K562 (cell line): ENCODE data around the gene TP53BP2. TPM values are rescaled to one million over a fixed set of nuclear protein-coding genes. Genes with fewer than 3 reads are reported as not detected.
A peak's percentile ranks its signal among the peaks of the same experiment; 100 is the strongest.

ENCODE experiments used
- ADNP ChIP-seq: fragments of 200-800 bp; sonication (Bioruptor generic); IDR thresholded peaks from 2 replicates; pipeline ENCODE4 v1.6.1; 2016; ENCODE audit warnings: missing genetic modification characterization, missing compliant biosample characterization
- ARID3A ChIP-seq: IDR thresholded peaks from 2 replicates; pipeline ENCODE4 v1.6.1; 2012; ENCODE audit warnings: low read depth, low read length, improper control_type of control experiment, borderline replicate concordance
- BCL6 ChIP-seq: fragments of 250-450 bp; sonication (Bioruptor Pico); IDR thresholded peaks from 2 replicates; pipeline ENCODE4 v1.4.0; 2020
- BRF1 ChIP-seq: IDR thresholded peaks from 3 replicates; pipeline ENCODE4 v1.6.1; 2011; ENCODE audit warnings: borderline replicate concordance, mild to moderate bottlenecking; ENCODE audit not compliant: insufficient read length; ENCODE audit errors: extremely low read depth
- CBX5 ChIP-seq: IDR thresholded peaks from 2 replicates; pipeline ENCODE4 v1.6.1; 2014; ENCODE audit warnings: low read depth, borderline replicate concordance
- CEBPB ChIP-seq: fragments of 450-650 bp; IDR thresholded peaks from 2 replicates; pipeline ENCODE4 v1.6.1; 2016; ENCODE audit warnings: missing genetic modification characterization, missing compliant biosample characterization
- CEBPG ChIP-seq, 3 experiments: fragments of 200-800 bp in 1 of 3; sonication (Bioruptor generic) in 1 of 3; sonication (generic) in 1 of 3; formaldehyde crosslinking in 1 of 3; IDR thresholded peaks in 2 of 3; conservative IDR thresholded peaks in 1 of 3; 2 replicates each; pipeline versions ENCODE4 v1.6.1 to v1.8.0; 2016 to 2022; ENCODE audit warnings: missing compliant biosample characterization in 2 of 3, missing genetic modification characterization in 2 of 3, mild to moderate bottlenecking in 1 of 3, missing genetic modification reagents in 1 of 3
- DPF2 ChIP-seq: fragments of 450-650 bp; IDR thresholded peaks from 2 replicates; pipeline ENCODE4 v1.6.1; 2016
- EZH2 ChIP-seq: IDR thresholded peaks from 2 replicates; pipeline ENCODE4 v1.6.1; 2012; ENCODE audit warnings: low read depth, mild to moderate bottlenecking, inconsistent platforms, low read length, borderline replicate concordance
- GATA2 ChIP-seq: sonication (generic); formaldehyde crosslinking; IDR thresholded peaks from 2 replicates; pipeline ENCODE4 v1.4.0; 2020; ENCODE audit warnings: mild to moderate bottlenecking, missing genetic modification reagents
- GATAD2A ChIP-seq: fragments of 450-650 bp; IDR thresholded peaks from 2 replicates; pipeline ENCODE4 v1.6.1; 2017
- ILF3 ChIP-seq: fragments of 450-650 bp; IDR thresholded peaks from 2 replicates; pipeline ENCODE4 v1.6.1; 2018; ENCODE audit warnings: antibody characterized with exemption, mild to moderate bottlenecking, moderate library complexity, borderline replicate concordance
- KDM1A ChIP-seq, 2 experiments: fragments of 450-650 bp; IDR thresholded peaks; 2 replicates each; pipeline ENCODE4 v1.6.1; 2016; ENCODE audit warnings: mild to moderate bottlenecking in 2 of 2
- KLF6 ChIP-seq: fragments of 250-450 bp; sonication (Bioruptor Pico); IDR thresholded peaks from 2 replicates; pipeline ENCODE4 v1.4.0; 2020; ENCODE audit warnings: mild to moderate bottlenecking, moderate library complexity, borderline replicate concordance
- MCM7 ChIP-seq, 2 experiments: fragments of 450-650 bp; IDR thresholded peaks; 2 replicates each; pipeline ENCODE4 v1.6.1; 2016 to 2018
- MEIS2 ChIP-seq: fragments of 450-650 bp; IDR thresholded peaks from 2 replicates; pipeline ENCODE4 v1.6.1; 2014; ENCODE audit warnings: mild to moderate bottlenecking; ENCODE audit not compliant: partially characterized antibody
- SIN3A ChIP-seq, 2 experiments: fragments of 150-350 bp in 1 of 2; IDR thresholded peaks; 2 replicates each; pipeline ENCODE4 v1.6.1; 2011 to 2016; ENCODE audit warnings: borderline replicate concordance in 2 of 2, low read depth in 2 of 2, low read length in 2 of 2, mild to moderate bottlenecking in 2 of 2, moderate library complexity in 2 of 2; ENCODE audit not compliant: control insufficient read depth in 1 of 2
- TBL1XR1 ChIP-seq, 2 experiments: IDR thresholded peaks; 2 replicates each; pipeline ENCODE4 v1.6.1; 2012; ENCODE audit warnings: improper control_type of control experiment in 2 of 2, low read length in 2 of 2, mild to moderate bottlenecking in 1 of 2
- ZNF134 ChIP-seq: fragments of 250-450 bp; sonication (Bioruptor Pico); conservative IDR thresholded peaks from 2 replicates; pipeline ENCODE4 v1.4.0; 2020
- ZNF280B ChIP-seq: fragments of 250-450 bp; sonication (Bioruptor Pico); IDR thresholded peaks from 2 replicates; pipeline ENCODE4 v1.5.1; 2021; ENCODE audit warnings: mild to moderate bottlenecking
- ZNF561 ChIP-seq: fragments of 450-650 bp; formaldehyde crosslinking; conservative IDR thresholded peaks from 2 replicates; pipeline ENCODE4 v1.4.0; 2020; ENCODE audit warnings: mild to moderate bottlenecking, moderate library complexity
- ZNF57 ChIP-seq: fragments of 450-650 bp; formaldehyde crosslinking; IDR thresholded peaks from 2 replicates; pipeline ENCODE4 v1.4.0; 2020; ENCODE audit warnings: mild to moderate bottlenecking, moderate library complexity
- ZNF584 ChIP-seq: fragments of 200-800 bp; sonication (Bioruptor generic); IDR thresholded peaks from 2 replicates; pipeline ENCODE4 v1.6.1; 2016; ENCODE audit warnings: low read depth, mild to moderate bottlenecking, missing genetic modification characterization, missing compliant biosample characterization
- ZSCAN32 ChIP-seq: fragments of 450-650 bp; formaldehyde crosslinking; IDR thresholded peaks from 2 replicates; pipeline ENCODE4 v1.4.0; 2020; ENCODE audit warnings: mild to moderate bottlenecking, moderate library complexity
- polyA plus RNA-seq, 8 experiments: library from polyadenylated mRNA; depleted of rRNA in 4 of 8; stranded (reverse) in 5 of 8; unstranded in 3 of 8; fragments of >200 nt; fragmentation: Nextera tagmentation in 2 of 8; fragmentation: Illumina TruSeq in 1 of 8; extraction: Ambion mirVana in 2 of 8; extraction: Trizol in 1 of 8; gene quantifications; 2 replicates each; pipeline versions ENCODE4 v1.2.1 to v1.2.3, GENCODE V29; 2011 to 2014; ENCODE audit warnings: inconsistent platforms in 1 of 8, missing spikeins in 1 of 8
- total RNA-seq, 7 experiments: library from RNA; depleted of rRNA in 6 of 7; stranded (reverse); fragments of >200 nt in 6 of 7; fragmentation: Illumina TruSeq in 2 of 7; extraction: Trizol in 2 of 7; gene quantifications; 2 replicates each; pipeline versions ENCODE4 v1.2.1 to v1.2.3, GENCODE V29; 2011 to 2021; ENCODE audit warnings: low replicate concordance in 1 of 7
- TF ChIP-seq, protein P1 (sequence below): fragments of 450-650 bp; conservative IDR thresholded peaks from 2 replicates; pipeline ENCODE4 v1.6.1; 2016; ENCODE audit warnings: missing genetic modification characterization, low read depth, mild to moderate bottlenecking, control low read depth, missing compliant biosample characterization

The TP53BP2 gene
- total and polyA plus RNA-seq, 9 of the 15 experiments (the other 6 are each of a cell fraction or from before 2014, with no cell fraction given): 17.0 to 69.6 (median 40.1) TPM

DNA sequence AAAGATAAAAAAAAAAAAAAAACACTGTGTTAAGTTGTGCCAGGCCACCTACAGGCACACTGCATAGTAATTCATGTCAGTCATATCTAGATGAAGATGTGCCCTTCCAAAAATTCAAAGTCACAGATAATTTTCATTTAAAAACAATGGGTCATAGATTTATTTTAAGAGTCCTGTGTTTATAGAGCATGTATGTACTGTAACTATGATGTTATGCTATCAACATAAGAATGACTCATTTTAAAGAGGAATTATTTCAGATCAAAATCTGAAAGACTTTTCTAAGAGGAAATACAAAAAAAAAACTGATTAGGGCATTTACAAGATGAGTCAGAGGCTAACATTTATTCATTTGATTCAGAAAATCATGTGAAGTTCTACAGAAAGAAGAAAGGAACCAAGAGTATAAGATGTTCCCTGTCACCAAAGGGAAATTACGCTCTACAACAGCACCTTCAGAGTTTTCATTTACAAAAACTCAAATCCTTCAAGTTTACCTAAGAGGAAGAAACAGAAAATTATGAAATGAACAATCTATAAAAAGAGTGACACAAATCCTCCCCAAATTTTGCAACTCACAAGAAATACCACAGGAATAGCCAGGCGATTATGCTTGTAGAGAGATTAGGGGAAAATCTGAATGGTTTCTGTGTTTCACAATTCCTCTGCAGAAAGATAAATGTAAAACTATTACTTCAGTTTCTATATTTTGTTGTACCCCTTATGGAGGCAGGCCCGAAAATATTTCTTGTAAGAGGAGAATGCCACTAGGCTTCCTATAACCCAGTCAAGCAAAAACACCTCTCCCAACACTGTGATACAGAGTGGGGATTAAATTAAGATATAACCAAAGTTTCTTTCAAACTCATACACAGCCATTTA lies 13.8 kb downstream of the TP53BP2 start (continued):
- TF ChIP-seq, protein P1, sequence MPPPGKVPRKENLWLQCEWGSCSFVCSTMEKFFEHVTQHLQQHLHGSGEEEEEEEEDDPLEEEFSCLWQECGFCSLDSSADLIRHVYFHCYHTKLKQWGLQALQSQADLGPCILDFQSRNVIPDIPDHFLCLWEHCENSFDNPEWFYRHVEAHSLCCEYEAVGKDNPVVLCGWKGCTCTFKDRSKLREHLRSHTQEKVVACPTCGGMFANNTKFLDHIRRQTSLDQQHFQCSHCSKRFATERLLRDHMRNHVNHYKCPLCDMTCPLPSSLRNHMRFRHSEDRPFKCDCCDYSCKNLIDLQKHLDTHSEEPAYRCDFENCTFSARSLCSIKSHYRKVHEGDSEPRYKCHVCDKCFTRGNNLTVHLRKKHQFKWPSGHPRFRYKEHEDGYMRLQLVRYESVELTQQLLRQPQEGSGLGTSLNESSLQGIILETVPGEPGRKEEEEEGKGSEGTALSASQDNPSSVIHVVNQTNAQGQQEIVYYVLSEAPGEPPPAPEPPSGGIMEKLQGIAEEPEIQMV (tag): no peak
- TF ChIP-seq GATA2 (CRISPR knock-in tag) (no peak), EZH2 (no peak), BRF1 (no peak), GATAD2A (no peak), CEBPB (tag) (peak; percentile 81), ZNF561 (CRISPR knock-in tag) (no peak), KDM1A (IDR thresholded peaks at IDR 0.05) (peak in 1 of 2 experiments; percentile 40; a peak in 1 of 4 replicates), ZNF584 (CRISPR knock-in tag) (no peak), MCM7 (IDR thresholded peaks at IDR 0.05) (no peak), CEBPG (CRISPR knock-in tag; IDR thresholded peaks at IDR 0.05) (no peak), CEBPG (tag; conservative IDR thresholded peaks at IDR 0.05 in 1 of 2, IDR thresholded peaks at IDR 0.05 in 1 of 2) (peak; percentile 57 to 63), DPF2 (peak; percentile 59), BCL6 (no peak), CBX5 (no peak), KLF6 (CRISPR knock-in tag) (no peak), TBL1XR1 (IDR thresholded peaks at IDR 0.05; ENCODE audit: low read length in 2 of 2) (no peak), ZNF280B (CRISPR knock-in tag) (no peak), ADNP (no peak), MEIS2 (peak; percentile 78), ZNF134 (no peak), ARID3A (no peak; the same call in 1 of the 2 replicates), ZNF57 (CRISPR knock-in tag) (no peak), ZSCAN32 (CRISPR knock-in tag) (no peak), SIN3A (IDR thresholded peaks at IDR 0.05; ENCODE audit: borderline replicate concordance in 2 of 2, control insufficient read depth in 1 of 2, low read depth in 2 of 2, low read length in 2 of 2) (no peak), ILF3 (no peak)
